Endodermal cell (in vitro differentiated cells): ENCODE data around the gene COL26A1. TPM values are rescaled to one million over a fixed set of nuclear protein-coding genes. Genes with fewer than 3 reads are reported as not detected.
A peak's percentile ranks its signal among the peaks of the same experiment; 100 is the strongest.

Experiments
- DNase-seq: peaks from one replicate; pipeline ENCODE4 v3.0.0-alpha.2; 2017
- H3K27ac ChIP-seq: 2 replicates; pipeline ENCODE4 v1.5.1; 2013; ENCODE audit warnings: mild to moderate bottlenecking, low read depth, low read length, moderate library complexity
- H3K27me3 ChIP-seq: 2 replicates; pipeline ENCODE4 v1.6.1; 2013; ENCODE audit warnings: mild to moderate bottlenecking, low read length, moderate library complexity; ENCODE audit not compliant: insufficient read depth, control insufficient read depth, poor library complexity, severe bottlenecking
- H3K36me3 ChIP-seq: 2 replicates; pipeline ENCODE4 v1.7.0; 2013; ENCODE audit warnings: mild to moderate bottlenecking, low read length, moderate library complexity; ENCODE audit not compliant: control insufficient read depth, insufficient read depth
- H3K4me1 ChIP-seq: one replicate; pipeline ENCODE4 v1.7.0; 2013; ENCODE audit warnings: low read length; ENCODE audit not compliant: control insufficient read depth, insufficient read depth
- H3K4me3 ChIP-seq: 2 replicates; pipeline ENCODE4 v1.5.1; 2013; ENCODE audit warnings: mild to moderate bottlenecking, low read length, moderate library complexity
- H3K9ac ChIP-seq: 2 replicates; pipeline ENCODE4 v1.6.1; 2013; ENCODE audit warnings: mild to moderate bottlenecking, low read length, moderate library complexity; ENCODE audit not compliant: poor library complexity, severe bottlenecking; ENCODE audit errors: extremely low read depth
- H3K9me3 ChIP-seq: 2 replicates; pipeline ENCODE4 v1.6.1; 2013; ENCODE audit warnings: mild to moderate bottlenecking, low read length, moderate library complexity; ENCODE audit not compliant: control insufficient read depth
- H3K27ac Mint-ChIP-seq: 2 replicates; pipeline ENCODE4 v1.8.0; 2020; ENCODE audit warnings: mixed read lengths
- H3K27me3 Mint-ChIP-seq: 2 replicates; pipeline ENCODE4 v1.8.0; 2021; ENCODE audit warnings: mild to moderate bottlenecking, mixed read lengths; ENCODE audit not compliant: insufficient read depth
- H3K36me3 Mint-ChIP-seq: 2 replicates; pipeline ENCODE4 v1.8.0; 2020; ENCODE audit warnings: low read depth, mixed read lengths
- H3K4me1 Mint-ChIP-seq: 2 replicates; pipeline ENCODE4 v1.8.0; 2020; ENCODE audit warnings: mixed read lengths
- H3K4me3 Mint-ChIP-seq: 2 replicates; pipeline ENCODE4 v1.8.0; 2020; ENCODE audit warnings: mild to moderate bottlenecking, moderate library complexity, mixed read lengths
- H3K9me3 Mint-ChIP-seq: 2 replicates; pipeline ENCODE4 v1.8.0; 2020; ENCODE audit warnings: mild to moderate bottlenecking, mixed read lengths
- WGBS, 2 experiments: methylation state at CpG; one replicate each; pipeline versions ENCODE4 v1.1.5 to v1.1.7; 2013; ENCODE audit warnings: missing lambda C conversion rate in 2 of 2, mixed read lengths in 1 of 2; ENCODE audit not compliant: insufficient coverage in 1 of 2, insufficient read length in 1 of 2; 5-methylcytosine and 5-hydroxymethylcytosine counted together
- total RNA-seq, 2 donors: library from RNA; stranded (reverse); fragmentation: NEBNext Ultra II Directional in 1 of 2; extraction: Animal tissue kit (Norgen Biotek cat#: 25700) in 1 of 2; gene quantifications; 2 replicates in 1 of 2; 3 replicates in 1 of 2; pipeline ENCODE4 v1.2.1, GENCODE V29; 2021
- TF ChIP-seq, protein P1 (sequence below): fragments of 200-600 bp; sonication (generic); conservative IDR thresholded peaks from 2 replicates; pipeline ENCODE4 v1.5.0; 2021; ENCODE audit warnings: antibody characterized with exemption, mild to moderate bottlenecking

The COL26A1 gene
- total RNA-seq, 2 donors from 2014 or later = 41.2 to 47.0 TPM

GRCh38 chr7:101563198-101563901 is 200.7 kb downstream of the COL26A1 start:
- Histone ChIP-seq H3K9ac (no peak overlapping the region), H3K4me1 (no peaks in the 10 kb centered on the region), H3K27me3 (no peaks in the 10 kb centered on the region), H3K27ac (no peak overlapping the region), H3K4me3 (no peak overlapping the region), H3K36me3 (no peaks in the 10 kb centered on the region), H3K9me3 (no peaks in the 10 kb centered on the region)
- DNase-seq = no peak
- no peaks in the 10 kb centered on the region for H3K27me3 Mint-ChIP-seq
- TF ChIP-seq, protein P1, sequence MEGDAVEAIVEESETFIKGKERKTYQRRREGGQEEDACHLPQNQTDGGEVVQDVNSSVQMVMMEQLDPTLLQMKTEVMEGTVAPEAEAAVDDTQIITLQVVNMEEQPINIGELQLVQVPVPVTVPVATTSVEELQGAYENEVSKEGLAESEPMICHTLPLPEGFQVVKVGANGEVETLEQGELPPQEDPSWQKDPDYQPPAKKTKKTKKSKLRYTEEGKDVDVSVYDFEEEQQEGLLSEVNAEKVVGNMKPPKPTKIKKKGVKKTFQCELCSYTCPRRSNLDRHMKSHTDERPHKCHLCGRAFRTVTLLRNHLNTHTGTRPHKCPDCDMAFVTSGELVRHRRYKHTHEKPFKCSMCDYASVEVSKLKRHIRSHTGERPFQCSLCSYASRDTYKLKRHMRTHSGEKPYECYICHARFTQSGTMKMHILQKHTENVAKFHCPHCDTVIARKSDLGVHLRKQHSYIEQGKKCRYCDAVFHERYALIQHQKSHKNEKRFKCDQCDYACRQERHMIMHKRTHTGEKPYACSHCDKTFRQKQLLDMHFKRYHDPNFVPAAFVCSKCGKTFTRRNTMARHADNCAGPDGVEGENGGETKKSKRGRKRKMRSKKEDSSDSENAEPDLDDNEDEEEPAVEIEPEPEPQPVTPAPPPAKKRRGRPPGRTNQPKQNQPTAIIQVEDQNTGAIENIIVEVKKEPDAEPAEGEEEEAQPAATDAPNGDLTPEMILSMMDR = no peak
- no peak overlapping the region for H3K27ac Mint-ChIP-seq
- no peaks in the 10 kb centered on the region for H3K4me1 Mint-ChIP-seq
- H3K36me3 Mint-ChIP-seq = no peaks in the 10 kb centered on the region
- H3K9me3 Mint-ChIP-seq = peaks cover 3% of the 10 kb centered on the region
- no peak overlapping the region for H3K4me3 Mint-ChIP-seq
- 90 to 95% methylated on average over 7 to 15 of the region's 15 CpGs for WGBS, 2 experiments

- H3K4me3 Mint-ChIP-seq = no peak overlapping the region
- no peak overlapping the region for H3K4me3 ChIP-seq
- H3K27ac Mint-ChIP-seq = no peak overlapping the region
- H3K36me3 ChIP-seq = no peaks in the 10 kb centered on the region
- H3K4me1 ChIP-seq = no peaks in the 10 kb centered on the region
- H3K9me3 Mint-ChIP-seq = peaks cover 8% of the 10 kb centered on the region
- H3K27me3 Mint-ChIP-seq = no peaks in the 10 kb centered on the region
- no peaks in the 10 kb centered on the region for H3K4me1 Mint-ChIP-seq
- H3K9me3 ChIP-seq = no peaks in the 10 kb centered on the region
- no peak overlapping the region for H3K9ac ChIP-seq
- TF ChIP-seq, protein P1 = no peak
- DNase-seq = peak; percentile 65
- no peaks in the 10 kb centered on the region for H3K36me3 Mint-ChIP-seq
- no peak overlapping the region for H3K27ac ChIP-seq
- H3K27me3 ChIP-seq = no peaks in the 10 kb centered on the region
- 86 to 87% methylated on average over 19 to 23 of the region's 23 CpGs for WGBS, 2 experiments
These were observed 201.5 kb downstream of the COL26A1 start for GRCh38 chr7:101563943-101564777.

DNA sequence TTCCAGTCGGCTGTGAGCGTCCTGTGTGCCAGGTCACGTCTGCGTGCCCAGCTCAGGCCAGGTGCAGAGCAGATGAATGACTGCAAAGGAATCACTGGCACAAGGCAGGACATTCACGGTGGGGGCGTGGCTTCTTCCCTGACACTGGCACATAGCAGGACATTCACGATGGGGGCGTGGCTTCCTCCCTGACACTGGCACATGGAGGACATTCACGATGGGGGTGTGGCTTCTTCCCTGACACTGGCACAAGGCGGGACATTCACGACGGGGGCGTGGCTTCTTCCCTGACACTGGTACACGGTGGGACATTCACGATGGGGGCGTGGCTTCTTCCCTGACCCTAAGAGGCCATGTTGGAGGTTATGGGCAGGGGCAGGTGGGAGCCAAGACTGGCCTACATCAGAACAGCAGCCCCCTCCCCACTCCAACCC is 202.1 kb downstream of the COL26A1 start:
- H3K4me3 Mint-ChIP-seq = no peak overlapping the region
- no peaks in the 10 kb centered on the region for H3K4me1 ChIP-seq
- H3K9me3 Mint-ChIP-seq = peaks cover 11% of the 10 kb centered on the region
- no peaks in the 10 kb centered on the region for H3K36me3 ChIP-seq
- no peak overlapping the region for H3K4me3 ChIP-seq
- no peak overlapping the region for H3K27ac ChIP-seq
- 57 to 63% methylated on average over 7 to 16 of the region's 16 CpGs for WGBS, 2 experiments
- no peak overlapping the region for H3K9ac ChIP-seq
- H3K9me3 ChIP-seq = no peaks in the 10 kb centered on the region
- H3K27me3 Mint-ChIP-seq = no peaks in the 10 kb centered on the region
- H3K36me3 Mint-ChIP-seq = no peaks in the 10 kb centered on the region
- H3K4me1 Mint-ChIP-seq = no peaks in the 10 kb centered on the region
- H3K27ac Mint-ChIP-seq = no peak overlapping the region
- peak; percentile 97 for DNase-seq
- no peaks in the 10 kb centered on the region for H3K27me3 ChIP-seq
- TF ChIP-seq, protein P1 = no peak
